Mesothelial cell of epicardium (in vitro differentiated cells): ENCODE measurements around the gene RTF1. TPM values are rescaled to one million over a fixed set of nuclear protein-coding genes. Genes with fewer than 3 reads are reported as not detected.

ENCODE experiments used
- DNase-seq, 2 experiments: peaks; one replicate each; pipeline ENCODE4 v3.0.0; 2021; ENCODE audit warnings: low spot score in 2 of 2; ENCODE audit not compliant: unreplicated experiment in 2 of 2
- H3K27ac Mint-ChIP-seq: 2 replicates; pipeline ENCODE4 v1.8.0; 2021; ENCODE audit warnings: mixed read lengths
- H3K27me3 Mint-ChIP-seq: 2 replicates; pipeline ENCODE4 v1.8.0; 2021; ENCODE audit warnings: low read depth, mixed read lengths
- H3K36me3 Mint-ChIP-seq: 2 replicates; pipeline ENCODE4 v1.8.0; 2021; ENCODE audit warnings: mixed read lengths
- H3K4me1 Mint-ChIP-seq: 2 replicates; pipeline ENCODE4 v1.8.0; 2021; ENCODE audit warnings: mixed read lengths
- H3K4me3 Mint-ChIP-seq: 2 replicates; pipeline ENCODE4 v1.8.0; 2021; ENCODE audit warnings: mild to moderate bottlenecking, moderate library complexity, mixed read lengths
- H3K9me3 Mint-ChIP-seq: 2 replicates; pipeline ENCODE4 v1.8.0; 2021; ENCODE audit warnings: mixed read lengths
- total RNA-seq: library from RNA; stranded (reverse); gene quantifications from 3 replicates; pipeline ENCODE4 v1.2.1, GENCODE V29; 2021
- TF ChIP-seq, protein P1 (sequence below): fragments of 200-600 bp; sonication (generic); IDR thresholded peaks from one replicate; pipeline ENCODE4 v1.5.0; 2021; ENCODE audit warnings: antibody characterized with exemption; ENCODE audit not compliant: unreplicated experiment

Gene RTF1
- total RNA-seq, 1 donor from 2014 or later: 63.5 TPM

DNA sequence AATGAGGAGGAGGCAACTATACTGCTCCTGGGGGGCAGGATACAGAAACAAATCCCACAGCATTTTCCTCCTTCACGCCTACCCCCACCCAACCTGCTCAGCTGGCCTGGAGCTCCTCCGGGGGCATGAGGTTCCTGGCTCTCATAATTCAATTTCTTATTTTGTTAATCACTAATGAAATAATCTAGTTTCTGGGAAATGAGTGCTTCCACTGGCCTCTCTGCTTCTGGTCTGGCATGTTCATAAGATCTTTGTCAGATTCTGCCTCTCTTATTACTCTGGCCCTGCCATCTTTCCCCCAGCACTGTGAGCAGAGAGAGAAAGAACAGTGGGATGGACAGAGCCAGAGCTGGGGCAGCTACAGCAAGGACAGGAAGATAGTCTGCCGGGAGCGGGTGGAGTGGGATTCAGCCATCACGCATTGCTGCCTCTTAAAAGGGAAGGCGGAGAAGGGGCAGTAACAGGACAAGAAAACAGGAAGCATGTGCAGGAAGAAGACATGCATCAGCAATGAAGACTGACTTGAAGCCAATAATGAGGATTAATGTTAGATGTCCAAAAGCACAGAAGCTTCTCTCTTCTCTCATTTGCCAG is 113.6 kb downstream of the RTF1 start:
- DNase-seq: no peak
- peaks cover 39% of the 10 kb centered on the region for H3K36me3 Mint-ChIP-seq
- H3K9me3 Mint-ChIP-seq: no peaks in the 10 kb centered on the region
- H3K27ac Mint-ChIP-seq: no peak overlapping the region
- H3K4me3 Mint-ChIP-seq: no peak overlapping the region
- TF ChIP-seq, protein P1, sequence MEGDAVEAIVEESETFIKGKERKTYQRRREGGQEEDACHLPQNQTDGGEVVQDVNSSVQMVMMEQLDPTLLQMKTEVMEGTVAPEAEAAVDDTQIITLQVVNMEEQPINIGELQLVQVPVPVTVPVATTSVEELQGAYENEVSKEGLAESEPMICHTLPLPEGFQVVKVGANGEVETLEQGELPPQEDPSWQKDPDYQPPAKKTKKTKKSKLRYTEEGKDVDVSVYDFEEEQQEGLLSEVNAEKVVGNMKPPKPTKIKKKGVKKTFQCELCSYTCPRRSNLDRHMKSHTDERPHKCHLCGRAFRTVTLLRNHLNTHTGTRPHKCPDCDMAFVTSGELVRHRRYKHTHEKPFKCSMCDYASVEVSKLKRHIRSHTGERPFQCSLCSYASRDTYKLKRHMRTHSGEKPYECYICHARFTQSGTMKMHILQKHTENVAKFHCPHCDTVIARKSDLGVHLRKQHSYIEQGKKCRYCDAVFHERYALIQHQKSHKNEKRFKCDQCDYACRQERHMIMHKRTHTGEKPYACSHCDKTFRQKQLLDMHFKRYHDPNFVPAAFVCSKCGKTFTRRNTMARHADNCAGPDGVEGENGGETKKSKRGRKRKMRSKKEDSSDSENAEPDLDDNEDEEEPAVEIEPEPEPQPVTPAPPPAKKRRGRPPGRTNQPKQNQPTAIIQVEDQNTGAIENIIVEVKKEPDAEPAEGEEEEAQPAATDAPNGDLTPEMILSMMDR: no peak
- H3K27me3 Mint-ChIP-seq: no peaks in the 10 kb centered on the region
- H3K4me1 Mint-ChIP-seq: no peaks in the 10 kb centered on the region

Other genes starting within 250 kb of the RTF1 start
- not detected in 3 replicates for gene EXD1, start 186.3 kb upstream of the RTF1 start, total RNA-seq
- gene CHP1, start 185.8 kb upstream of the RTF1 start, total RNA-seq: 51.8 to 58.4 TPM (median 54.1 TPM) in 3 replicates
- gene OIP5, start 84.5 kb upstream of the RTF1 start, total RNA-seq: 5.3 to 5.9 TPM (median 5.6 TPM) in 3 replicates
- 45.4 to 52.5 TPM (median 46.1 TPM) in 3 replicates for gene NUSAP1, start 84.2 kb upstream of the RTF1 start, total RNA-seq
- gene NDUFAF1, start 14.6 kb upstream of the RTF1 start, total RNA-seq: 13.3 to 14.1 TPM (median 13.4 TPM) in 3 replicates
- 0.55 to 0.80 TPM (median 0.79 TPM) in 3 replicates for gene ITPKA, start 76.8 kb downstream of the RTF1 start, total RNA-seq
- 0.91 to 1.2 TPM (median 1.0 TPM) in 3 replicates for gene LTK, start 96.7 kb downstream of the RTF1 start, total RNA-seq
- gene RPAP1, start 127.2 kb downstream of the RTF1 start, total RNA-seq: 54.0 to 65.5 TPM (median 54.8 TPM) in 3 replicates
- gene TYRO3, start 142.1 kb downstream of the RTF1 start, total RNA-seq: 94.4 to 104 TPM (median 95.8 TPM) in 3 replicates
- 68.9 to 74.6 TPM (median 71.4 TPM) in 3 replicates for gene MGA, start 243.3 kb downstream of the RTF1 start, total RNA-seq